Measurements from ENCODE around the gene PRR5. TPM values are rescaled to one million over a fixed set of nuclear protein-coding genes. Genes with fewer than 3 reads are reported as not detected.

PRR5 gene
- total RNA-seq, 2 donors from 2014 or later = 7.3 to 30.0 TPM

GRCh38 chr22:44721213-44721612 is 19.2 kb downstream of the PRR5 start:
- ATAC-seq (ENCODE audit: insufficient number of reproducible peaks, low FRiP score, low read depth) (no peak), DNase-seq (ENCODE audit: low spot score) (no peak)
- Histone ChIP-seq H3K36me3 (no peaks in the 10 kb centered on the region), H3K27ac (no peak overlapping the region), H3K27me3 (replicated peaks; ENCODE audit: insufficient read depth) (no peaks in the 10 kb centered on the region), H3K4me3 (no peak overlapping the region), H3K9me3 (no peaks in the 10 kb centered on the region), H3K4me1 (ENCODE audit: control insufficient read depth in 1 of 2, low read depth in 2 of 2) (no peaks in the 10 kb centered on the region)
- no peak for TF ChIP-seq CTCF (IDR thresholded peaks at IDR 0.05)

- no peak for DNase-seq (ENCODE audit: low spot score)
- no peak overlapping the region for H3K27ac ChIP-seq
- no peaks in the 10 kb centered on the region for H3K36me3 ChIP-seq
- H3K4me1 ChIP-seq (ENCODE audit: control insufficient read depth in 1 of 2, low read depth in 2 of 2) = no peaks in the 10 kb centered on the region
- no peak overlapping the region for H3K4me3 ChIP-seq
- H3K9me3 ChIP-seq = no peaks in the 10 kb centered on the region
- no peaks in the 10 kb centered on the region for H3K27me3 ChIP-seq (replicated peaks; ENCODE audit: insufficient read depth)
- no peak for ATAC-seq (ENCODE audit: insufficient number of reproducible peaks, low FRiP score, low read depth)
- no peak for TF ChIP-seq CTCF (IDR thresholded peaks at IDR 0.05)
Measured at GRCh38 chr22:44722611-44723010, 20.6 kb downstream of the PRR5 start.

- DNase-seq (ENCODE audit: low spot score) (no peak), ATAC-seq (ENCODE audit: insufficient number of reproducible peaks, low FRiP score, low read depth) (no peak)
- no peaks in the 10 kb centered on the region for H3K9me3 ChIP-seq
- H3K4me3 ChIP-seq = no peak overlapping the region
- TF ChIP-seq CTCF (IDR thresholded peaks at IDR 0.05) = no peak
- H3K27ac ChIP-seq = no peak overlapping the region
- H3K4me1 ChIP-seq (ENCODE audit: control insufficient read depth in 1 of 2, low read depth in 2 of 2) = no peaks in the 10 kb centered on the region
- no peaks in the 10 kb centered on the region for H3K27me3 ChIP-seq (replicated peaks; ENCODE audit: insufficient read depth)
- no peaks in the 10 kb centered on the region for H3K36me3 ChIP-seq
Measured at GRCh38 chr22:44723801-44724200, 21.8 kb downstream of the PRR5 start.

GRCh38 chr22:44724416-44724815 is 22.4 kb downstream of the PRR5 start:
- TF ChIP-seq CTCF (IDR thresholded peaks at IDR 0.05) = no peak
- Histone ChIP-seq H3K27me3 (replicated peaks; ENCODE audit: insufficient read depth) (no peaks in the 10 kb centered on the region), H3K4me1 (ENCODE audit: control insufficient read depth in 1 of 2, low read depth in 2 of 2) (no peaks in the 10 kb centered on the region), H3K4me3 (no peak overlapping the region), H3K9me3 (no peaks in the 10 kb centered on the region), H3K36me3 (no peaks in the 10 kb centered on the region), H3K27ac (no peak overlapping the region)
- ATAC-seq (ENCODE audit: insufficient number of reproducible peaks, low FRiP score, low read depth) (no peak), DNase-seq (ENCODE audit: low spot score) (no peak)

GRCh38 chr22:44724859-44725258 is 22.9 kb downstream of the PRR5 start:
- no peak for TF ChIP-seq CTCF (IDR thresholded peaks at IDR 0.05)

More at GRCh38 chr22:44724859-44725258, 22.9 kb downstream of the PRR5 start:
- no peak for ATAC-seq (ENCODE audit: insufficient number of reproducible peaks, low FRiP score, low read depth)
- no peak for DNase-seq (ENCODE audit: low spot score)
- Histone ChIP-seq H3K27me3 (replicated peaks; ENCODE audit: insufficient read depth) (no peaks in the 10 kb centered on the region), H3K27ac (no peak overlapping the region), H3K9me3 (no peaks in the 10 kb centered on the region), H3K4me1 (ENCODE audit: control insufficient read depth in 1 of 2, low read depth in 2 of 2) (no peaks in the 10 kb centered on the region), H3K36me3 (no peaks in the 10 kb centered on the region), H3K4me3 (no peak overlapping the region)
